Pancreas (tissue), 10 donors: ENCODE data around the gene RCOR1. TPM values are rescaled to one million over a fixed set of nuclear protein-coding genes. Genes with fewer than 3 reads are reported as not detected.

ENCODE experiments used
- ATAC-seq, 4 donors: fragments of 200-7000 bp; cut with Tn5 transposase; one replicate each; pipeline versions ENCODE4 v1.8.0 to v1.9.1; 2020; ENCODE audit warnings: mild to moderate bottlenecking in 4 of 4, moderate library complexity in 4 of 4
- DNase-seq, 6 donors: peaks; one replicate each; pipeline ENCODE4 v3.0.0-alpha.2; 2020
- FAIRE-seq: peaks from 2 replicates; lab custom pipeline; 2012; peaks lifted over from hg19 to GRCh38; lab: Jason Lieb, UNC
- H3K27ac ChIP-seq, 4 donors: fragments of 200-600 bp; sonication (generic); 1 replicate in 3 of 4; 2 replicates in 1 of 4; pipeline versions ENCODE4 v1.5.0 to v1.8.0; 2020
- H3K27me3 ChIP-seq, 4 donors: fragments of 200-600 bp; one replicate each; pipeline ENCODE4 v1.8.0; 2021
- H3K36me3 ChIP-seq, 3 donors: fragments of 200-600 bp; sonication (generic) in 1 of 3; one replicate each; pipeline versions ENCODE4 v1.5.0 to v1.8.0; 2020 to 2021
- H3K4me1 ChIP-seq, 3 donors: fragments of 200-600 bp; one replicate each; pipeline ENCODE4 v1.8.0; 2021
- H3K4me3 ChIP-seq, 4 donors: fragments of 200-600 bp; sonication (generic) in 2 of 4; one replicate each; pipeline versions ENCODE4 v1.5.0 to v1.8.0; 2020 to 2021
- H3K9me3 ChIP-seq, 4 donors: fragments of 200-600 bp; one replicate each; pipeline ENCODE4 v1.8.0; 2021
- CTCF ChIP-seq, 4 donors: fragments of 200-600 bp; sonication (generic) in 3 of 4; IDR thresholded peaks; one replicate each; pipeline versions ENCODE4 v1.5.0 to v1.8.0; 2021; ENCODE audit warnings: antibody characterized with exemption in 4 of 4
- WGBS, 2 donors: extraction: QIAGEN DNeasy Blood & Tissue Kit; methylation state at CpG; one replicate each; pipeline ENCODE4 v1.1.7; 2013; 5-methylcytosine and 5-hydroxymethylcytosine counted together
- intact Hi-C, 3 donors: fragments of 100-400 bp; cut with DNase I; formaldehyde crosslinking; loops; one replicate each; pipeline versions ENCODE4 v1.11.1 to v1.14.2; 2022
- polyA plus RNA-seq, 2 donors: library from polyadenylated mRNA; stranded (reverse); fragments of 200-250 nt; gene quantifications; one replicate each; pipeline ENCODE4 v1.2.3, GENCODE V29; 2013
- total RNA-seq, 6 donors: library from RNA; stranded (reverse); fragmentation: NEBNext Ultra II Directional in 4 of 6; extraction: Animal tissue kit (Norgen Biotek cat#: 25700) in 4 of 6; gene quantifications; one replicate each; pipeline versions ENCODE4 v1.2.1 to v1.2.4, GENCODE V29; 2021 to 2023
- donor health status: healthy with polysubstance abuse.
- donor health status: DM: no; HTN: no; CAD: no; lungs with moderate emphysema.
- donor health status: DM: no; HTN: no; CAD: no.
- donor health status: control.
- donor health status: control.
- donor health status: Bipolar disorder and iron deficiency.
- donor health status: DM: yes; HTN: yes; CAD: no.
- donor health status: DM: no; HTN: no; CAD: no.
- donor health status: DM: no; HTN: no; CAD: no.
- donor health status: DM: yes; HTN: yes; CAD: no.

The RCOR1 gene
- total and polyA plus RNA-seq, 8 donors, result 2.8 to 13.5 (median 6.8) TPM

DNA sequence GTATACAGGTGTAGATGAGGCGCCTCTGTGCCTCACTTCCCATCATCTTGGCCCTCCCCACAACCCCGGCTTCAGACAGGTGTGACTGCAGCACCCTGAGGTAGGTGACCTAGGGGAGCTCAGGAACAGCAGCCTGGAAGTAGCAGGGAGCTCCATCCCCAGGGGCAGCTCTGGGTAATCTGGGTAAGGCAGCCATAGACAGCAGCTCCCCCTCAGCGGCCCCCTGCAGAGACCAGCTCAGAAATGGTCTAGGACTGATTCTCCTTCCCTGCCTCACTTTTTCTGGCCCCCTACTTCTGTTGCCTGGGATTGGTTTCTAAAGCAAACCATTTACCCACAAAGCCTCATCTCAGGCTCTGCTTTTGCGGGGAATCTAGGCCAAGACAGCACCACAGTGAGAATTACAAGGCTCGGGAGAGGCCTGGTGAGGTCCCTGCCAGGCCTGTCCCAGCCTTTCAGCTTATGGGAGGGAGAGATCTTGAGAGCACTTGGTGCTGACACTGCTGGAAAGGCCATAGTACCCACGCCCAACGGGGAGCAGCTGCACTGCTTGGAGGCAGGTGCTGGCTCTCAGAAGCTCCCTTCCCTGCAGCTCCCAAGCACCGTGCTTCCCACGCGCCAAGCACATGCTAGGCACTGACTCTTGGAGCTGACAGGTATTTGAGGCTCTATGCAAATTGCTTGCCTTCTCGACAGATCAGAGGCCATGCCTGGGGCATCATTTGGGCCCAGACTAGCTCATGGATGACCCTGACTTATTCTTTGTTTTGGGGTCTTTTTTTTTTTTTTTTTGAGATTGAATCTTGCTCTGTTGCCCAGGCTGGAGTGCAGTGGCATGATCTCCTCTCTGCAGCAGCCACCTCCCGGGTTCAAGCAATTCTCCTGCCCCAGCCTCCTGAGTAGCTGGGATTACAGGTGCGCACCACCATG is 139.7 kb downstream of the RCOR1 start:
- no peak for FAIRE-seq
- no peaks in the 10 kb centered on the region for H3K27me3 ChIP-seq
- 92 to 95% methylated on average over 13 of the region's 13 CpGs for WGBS, 2 donors
- H3K4me3 ChIP-seq, result no peak overlapping the region
- H3K36me3 ChIP-seq, result no peaks in the 10 kb centered on the region
- no peaks in the 10 kb centered on the region for H3K4me1 ChIP-seq
- intact Hi-C loops, result no loop called here
- no peak overlapping the region for H3K27ac ChIP-seq
- no peak for DNase-seq
- ATAC-seq, result no peak
- no peaks in the 10 kb centered on the region for H3K9me3 ChIP-seq
- no peak for TF ChIP-seq CTCF (IDR thresholded peaks at IDR 0.05)

DNA sequence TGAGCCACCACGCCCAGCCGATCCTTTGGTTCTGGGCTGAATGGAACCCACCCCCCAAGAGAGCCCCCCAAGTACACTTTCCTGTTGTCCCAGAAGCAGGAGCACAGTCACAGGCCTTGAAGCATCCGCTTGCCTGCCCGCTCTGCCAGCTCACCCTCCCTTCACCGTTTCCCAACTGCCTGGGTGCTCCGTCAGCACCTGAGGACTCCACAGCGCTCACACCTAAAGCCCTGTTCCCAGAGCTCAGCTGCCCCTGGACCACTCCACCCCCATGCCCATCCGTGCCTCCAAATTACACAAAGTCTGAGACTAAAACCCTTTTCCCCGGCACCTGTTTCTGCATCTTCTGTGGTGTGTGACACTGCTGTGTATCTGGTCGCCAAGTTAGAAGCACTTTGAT is 140.5 kb downstream of the RCOR1 start:
- no peaks in the 10 kb centered on the region for H3K9me3 ChIP-seq
- H3K36me3 ChIP-seq, result no peaks in the 10 kb centered on the region
- DNase-seq (no peak), FAIRE-seq (no peak), ATAC-seq (no peak)
- 97 to 99% methylated on average over 10 of the region's 10 CpGs for WGBS, 2 donors
- intact Hi-C loops, result no loop called here
- no peaks in the 10 kb centered on the region for H3K27me3 ChIP-seq
- H3K4me1 ChIP-seq, result no peaks in the 10 kb centered on the region
- H3K27ac ChIP-seq, result no peak overlapping the region
- H3K4me3 ChIP-seq, result no peak overlapping the region
- TF ChIP-seq CTCF (IDR thresholded peaks at IDR 0.05), result no peak

GRCh38 chr14:102733326-102733725 is 140.9 kb downstream of the RCOR1 start:
- Histone ChIP-seq H3K36me3 (no peaks in the 10 kb centered on the region), H3K4me3 (no peak overlapping the region), H3K27ac (no peak overlapping the region), H3K27me3 (no peaks in the 10 kb centered on the region), H3K4me1 (no peaks in the 10 kb centered on the region), H3K9me3 (no peaks in the 10 kb centered on the region)
- intact Hi-C loops, result no loop called here
- no peak for TF ChIP-seq CTCF (IDR thresholded peaks at IDR 0.05)
- FAIRE-seq (no peak), ATAC-seq (no peak), DNase-seq (no peak)
- 87 to 88% methylated on average over 11 of the region's 11 CpGs for WGBS, 2 donors

DNA sequence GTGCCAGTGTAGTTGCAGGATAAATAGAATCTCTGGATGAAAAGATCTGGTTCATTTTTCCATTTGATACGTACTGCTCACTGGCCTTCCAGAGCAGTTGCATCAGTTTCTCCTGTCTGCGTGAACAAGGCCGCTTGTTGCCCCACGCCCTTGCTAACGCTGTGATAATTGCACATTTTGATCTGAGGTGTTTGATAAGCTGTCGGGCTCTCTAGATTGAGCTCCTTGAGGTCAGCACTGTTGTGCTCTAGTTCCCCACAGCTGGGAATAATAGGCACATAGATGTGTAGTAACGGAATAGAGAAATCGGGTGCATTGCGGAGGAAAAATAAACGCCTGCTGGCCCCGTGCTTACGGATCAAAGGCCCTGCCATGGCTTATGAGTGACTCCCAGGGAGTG is 142.0 kb downstream of the RCOR1 start:
- no peaks in the 10 kb centered on the region for H3K9me3 ChIP-seq
- H3K27me3 ChIP-seq, result no peaks in the 10 kb centered on the region
- H3K4me1 ChIP-seq, result no peaks in the 10 kb centered on the region
- no peak overlapping the region for H3K4me3 ChIP-seq
- intact Hi-C loops, result no loop called here
- WGBS, 2 donors, result 94% methylated on average over 12 of the region's 12 CpGs
- TF ChIP-seq CTCF (IDR thresholded peaks at IDR 0.05), result no peak
- no peak for ATAC-seq
- H3K27ac ChIP-seq, result no peak overlapping the region
- DNase-seq, result no peak
- no peaks in the 10 kb centered on the region for H3K36me3 ChIP-seq
- no peak for FAIRE-seq

GRCh38 chr14:102736956-102737355 is 144.5 kb downstream of the RCOR1 start:
- intact Hi-C loops, result no loop called here
- Histone ChIP-seq H3K9me3 (no peaks in the 10 kb centered on the region), H3K4me1 (no peaks in the 10 kb centered on the region), H3K4me3 (no peak overlapping the region), H3K36me3 (no peaks in the 10 kb centered on the region), H3K27ac (no peak overlapping the region), H3K27me3 (no peaks in the 10 kb centered on the region)
- ATAC-seq (no peak), FAIRE-seq (no peak), DNase-seq (no peak)
- TF ChIP-seq CTCF (IDR thresholded peaks at IDR 0.05), result no peak
- 89 to 97% methylated on average over 3 of the region's 3 CpGs for WGBS, 2 donors
